HepG2 (cell line): ENCODE results near the gene OCSTAMP. TPM values are rescaled to one million over a fixed set of nuclear protein-coding genes. Genes with fewer than 3 reads are reported as not detected.

Experiments used
- AKAP8 ChIP-seq: sonication (generic); formaldehyde crosslinking; IDR thresholded peaks from 2 replicates; pipeline ENCODE4 v1.5.1; 2020; ENCODE audit warnings: mild to moderate bottlenecking, missing genetic modification reagents
- CENPT ChIP-seq: sonication (generic); formaldehyde crosslinking; IDR thresholded peaks from 2 replicates; pipeline ENCODE4 v1.8.0; 2022; ENCODE audit warnings: low read depth, mild to moderate bottlenecking, moderate library complexity, missing genetic modification reagents
- CREM ChIP-seq, 2 experiments: sonication (generic) in 1 of 2; formaldehyde crosslinking in 1 of 2; IDR thresholded peaks; 2 replicates each; pipeline versions ENCODE4 v1.4.0 to v1.6.1; 2016 to 2020; ENCODE audit warnings: antibody characterized with exemption in 1 of 2, mild to moderate bottlenecking in 1 of 2, missing genetic modification reagents in 1 of 2
- CSRNP1 ChIP-seq: sonication (generic); formaldehyde crosslinking; IDR thresholded peaks from 2 replicates; pipeline ENCODE4 v1.8.1; 2023; ENCODE audit warnings: mild to moderate bottlenecking, missing genetic modification reagents
- EP300 ChIP-seq, 3 experiments: sonication (generic) in 1 of 3; formaldehyde crosslinking in 1 of 3; IDR thresholded peaks; 2 replicates each; pipeline versions ENCODE4 v1.5.1 to v1.6.1; 2011 to 2020; ENCODE audit warnings: low read depth in 2 of 3, low read length in 2 of 3, borderline replicate concordance in 1 of 3, improper control_type of control experiment in 1 of 3, mild to moderate bottlenecking in 1 of 3, missing genetic modification reagents in 1 of 3, moderate library complexity in 1 of 3
- ETV5 ChIP-seq: IDR thresholded peaks from 2 replicates; pipeline ENCODE4 v1.6.1; 2018; ENCODE audit warnings: missing biosample characterization, missing genetic modification reagents, inconsistent platforms, borderline replicate concordance
- HNF4G ChIP-seq, 2 experiments: sonication (generic) in 1 of 2; formaldehyde crosslinking in 1 of 2; IDR thresholded peaks; 2 replicates each; pipeline versions ENCODE4 v1.4.0 to v1.6.1; 2011 to 2020; ENCODE audit warnings: borderline replicate concordance in 2 of 2, low read depth in 2 of 2, mild to moderate bottlenecking in 2 of 2, low read length in 1 of 2, missing genetic modification reagents in 1 of 2, moderate library complexity in 1 of 2
- KLF13 ChIP-seq: sonication (generic); formaldehyde crosslinking; IDR thresholded peaks from 2 replicates; pipeline ENCODE4 v1.4.0; 2020; ENCODE audit warnings: mild to moderate bottlenecking, missing genetic modification reagents
- KLF9 ChIP-seq: IDR thresholded peaks from 2 replicates; pipeline ENCODE4 v1.6.1; 2016; ENCODE audit warnings: low read depth
- MYC ChIP-seq: sonication (generic); formaldehyde crosslinking; IDR thresholded peaks from 2 replicates; pipeline ENCODE4 v1.9.0; 2021; ENCODE audit warnings: missing genetic modification reagents, borderline replicate concordance
- NCOR1 ChIP-seq: fragments of 200-600 bp; sonication (generic); IDR thresholded peaks from 2 replicates; pipeline ENCODE4 v1.7.0; 2017; ENCODE audit warnings: antibody characterized with exemption, low read length, borderline replicate concordance
- SAP130 ChIP-seq: IDR thresholded peaks from 2 replicates; pipeline ENCODE4 v1.6.1; 2016; ENCODE audit warnings: low read depth
- SOX13 ChIP-seq, 3 experiments: fragments of 450-650 bp in 1 of 3; sonication (generic) in 1 of 3; formaldehyde crosslinking in 1 of 3; IDR thresholded peaks in 2 of 3; conservative IDR thresholded peaks in 1 of 3; 2 replicates each; pipeline versions ENCODE4 v1.5.0 to v1.6.1; 2016 to 2020; ENCODE audit warnings: antibody characterized with exemption in 1 of 3, mild to moderate bottlenecking in 1 of 3, missing compliant biosample characterization in 1 of 3, missing genetic modification reagents in 1 of 3, moderate library complexity in 1 of 3
- STAT6 ChIP-seq: sonication (generic); formaldehyde crosslinking; IDR thresholded peaks from 2 replicates; pipeline ENCODE4 v1.4.0; 2020; ENCODE audit warnings: missing genetic modification reagents, mild to moderate bottlenecking, borderline replicate concordance
- ZNF260 ChIP-seq: sonication (generic); formaldehyde crosslinking; IDR thresholded peaks from 2 replicates; pipeline ENCODE4 v1.4.0; 2020; ENCODE audit warnings: missing genetic modification reagents, low read depth, mild to moderate bottlenecking, borderline replicate concordance
- ZNF687 ChIP-seq: sonication (generic); formaldehyde crosslinking; IDR thresholded peaks from 2 replicates; pipeline ENCODE4 v1.5.1; 2020; ENCODE audit warnings: mild to moderate bottlenecking, missing genetic modification reagents, moderate library complexity
- polyA plus RNA-seq, 8 experiments: library from polyadenylated mRNA; depleted of rRNA in 3 of 8; stranded (reverse) in 7 of 8; unstranded in 1 of 8; fragments of >200 nt; fragmentation: Illumina TruSeq in 4 of 8; extraction: Trizol in 4 of 8; gene quantifications; 2 replicates each; pipeline versions ENCODE4 v1.2.1 to v1.2.3, GENCODE V29; 2011 to 2016; ENCODE audit warnings: low read depth in 4 of 8, missing spikeins in 1 of 8, mixed read lengths in 1 of 8; ENCODE audit not compliant: insufficient read depth in 1 of 8
- total RNA-seq, 5 experiments: library from RNA; depleted of rRNA; stranded (reverse); fragments of >200 nt; fragmentation: Illumina TruSeq; extraction: Trizol; gene quantifications; 2 replicates each; pipeline ENCODE4 v1.2.3, GENCODE V29; 2016; ENCODE audit warnings: low read depth in 1 of 5

OCSTAMP gene
- total and polyA plus RNA-seq, 2 of the 13 experiments (the other 11 are each of a cell fraction or from before 2014, with no cell fraction given): not detected

- no peak for TF ChIP-seq ZNF687 (CRISPR knock-in tag)
- 0 out of 2 replicates have a peak, but pooled peaks have one; percentile 63 for TF ChIP-seq STAT6
- TF ChIP-seq MYC (CRISPR knock-in tag): no peak
- TF ChIP-seq HNF4G (IDR thresholded peaks at IDR 0.05; ENCODE audit: borderline replicate concordance, low read depth, low read length): peak; percentile 21; the same call in 1 of the 2 replicates
- TF ChIP-seq HNF4G (CRISPR knock-in tag; IDR thresholded peaks at IDR 0.05; ENCODE audit: borderline replicate concordance, low read depth): no peak
- 0 out of 2 replicates have a peak, but pooled peaks have one; percentile 67 for TF ChIP-seq CSRNP1 (CRISPR knock-in tag)
- TF ChIP-seq SOX13 (IDR thresholded peaks at IDR 0.05): no peak
- peak in 1 of 2 experiments; percentile 75; a peak in 2 of 4 replicates for TF ChIP-seq SOX13 (CRISPR knock-in tag; conservative IDR thresholded peaks at IDR 0.05 in 1 of 2, IDR thresholded peaks at IDR 0.05 in 1 of 2)
- peak; percentile 82; the same call in 1 of the 2 replicates for TF ChIP-seq CREM (IDR thresholded peaks at IDR 0.05)
- no peak for TF ChIP-seq CREM (CRISPR knock-in tag; IDR thresholded peaks at IDR 0.05)
- peak in 1 of 2 experiments; percentile 63; a peak in 1 of 4 replicates for TF ChIP-seq EP300 (IDR thresholded peaks at IDR 0.05; ENCODE audit: low read depth in 2 of 2, low read length in 2 of 2)
- TF ChIP-seq EP300 (CRISPR knock-in tag; IDR thresholded peaks at IDR 0.05; ENCODE audit: borderline replicate concordance): no peak
- TF ChIP-seq CENPT (CRISPR knock-in tag): no peak
- TF ChIP-seq KLF9: no peak
- peak; percentile 87; the same call in 1 of the 2 replicates for TF ChIP-seq NCOR1
- TF ChIP-seq KLF13 (CRISPR knock-in tag): no peak
- TF ChIP-seq SAP130 (CRISPR knock-in tag): peak; percentile 63
- TF ChIP-seq ETV5 (CRISPR knock-in tag): no peak
- TF ChIP-seq ZNF260 (CRISPR knock-in tag): no peak
- TF ChIP-seq AKAP8 (CRISPR knock-in tag): no peak
Observed at GRCh38 chr20:46564241-46564957, 13.9 kb upstream of the OCSTAMP start (continued).
